HG03066 (cell line): Measurements from ENCODE around the gene AMTN.

ENCODE experiments used
- ATAC-seq: cut with Tn5 transposase; IDR thresholded peaks from one replicate; pipeline ENCODE4 v1.9.1; 2021; ENCODE audit warnings: low read depth; ENCODE audit not compliant: unreplicated experiment

AMTN gene

GRCh38 chr4:70559211-70559830 is 41.0 kb downstream of the AMTN start:
- ATAC-seq = peak; percentile 78

GRCh38 chr4:70559924-70560323 is 41.6 kb downstream of the AMTN start:
- no peak for ATAC-seq

- no peak for ATAC-seq
Observed at GRCh38 chr4:70564033-70564432, 45.7 kb downstream of the AMTN start.

- no peak for ATAC-seq
Observed at GRCh38 chr4:70570796-70571195, 52.4 kb downstream of the AMTN start.

GRCh38 chr4:70571772-70572171 is 53.4 kb downstream of the AMTN start:
- ATAC-seq = no peak

- no peak for ATAC-seq
Observed at GRCh38 chr4:70575964-70576363, 57.6 kb downstream of the AMTN start.

- ATAC-seq = no peak
Observed at GRCh38 chr4:70577220-70577927, 59.0 kb downstream of the AMTN start.

- ATAC-seq = no peak
Observed at GRCh38 chr4:70581980-70582379, 63.6 kb downstream of the AMTN start.
